H1 (cell line): ENCODE data around the gene PIM1. TPM values are rescaled to one million over a fixed set of nuclear protein-coding genes. Genes with fewer than 3 reads are reported as not detected.

Experiments
- BACH1 ChIP-seq: IDR thresholded peaks from 2 replicates; pipeline ENCODE4 v1.6.1; 2012; ENCODE audit warnings: low read length, improper control_type of control experiment
- BCL11A ChIP-seq, 2 experiments: IDR thresholded peaks; one replicate each; pipeline ENCODE4 v1.6.1; 2011; ENCODE audit warnings: low read depth in 2 of 2, low read length in 2 of 2, mild to moderate bottlenecking in 2 of 2
- CEBPB ChIP-seq: IDR thresholded peaks from 2 replicates; pipeline ENCODE4 v1.6.1; 2012; ENCODE audit warnings: low read depth, low read length
- CTBP2 ChIP-seq: IDR thresholded peaks from 2 replicates; pipeline ENCODE4 v1.7.0; 2011; ENCODE audit warnings: borderline replicate concordance, mild to moderate bottlenecking, moderate library complexity, mixed read lengths, low read length; ENCODE audit not compliant: insufficient read depth, insufficient read length
- GTF2F1 ChIP-seq: IDR thresholded peaks from 2 replicates; pipeline ENCODE4 v1.6.1; 2012; ENCODE audit warnings: low read depth, low read length, improper control_type of control experiment, borderline replicate concordance
- KDM4A ChIP-seq: IDR thresholded peaks from one replicate; pipeline ENCODE4 v1.7.1; 2012; ENCODE audit warnings: low read depth, mild to moderate bottlenecking, moderate library complexity, low read length, inconsistent platforms; ENCODE audit not compliant: severe bottlenecking
- RXRA ChIP-seq: IDR thresholded peaks from 2 replicates; pipeline ENCODE4 v1.6.1; 2011; ENCODE audit warnings: low read depth, mild to moderate bottlenecking, low read length, moderate library complexity; ENCODE audit not compliant: insufficient read depth
- TAF7 ChIP-seq: optimal IDR thresholded peaks from 2 replicates; pipeline ENCODE3; 2011; ENCODE audit warnings: low read depth, mild to moderate bottlenecking, inconsistent platforms, low read length, moderate library complexity, borderline replicate concordance
- TCF12 ChIP-seq: IDR thresholded peaks from 2 replicates; pipeline ENCODE4 v1.6.1; 2011; ENCODE audit warnings: low read depth, mild to moderate bottlenecking, low read length
- polyA plus RNA-seq, 7 experiments: library from polyadenylated mRNA; depleted of rRNA in 3 of 7; stranded (reverse) in 5 of 7; unstranded in 2 of 7; fragments of >200 nt in 5 of 7; fragments of 200-250 nt in 2 of 7; gene quantifications; 1 replicate in 5 of 7; 2 replicates in 1 of 7; 4 replicates in 1 of 7; pipeline versions ENCODE4 v1.2.1 to v1.2.3, GENCODE V29; 2011 to 2013; ENCODE audit warnings: missing spikeins in 2 of 7, mixed read lengths in 2 of 7
- total RNA-seq: library from RNA; stranded (reverse); fragmentation: NEBNext Ultra II Directional; extraction: Animal tissue kit (Norgen Biotek cat#: 25700); gene quantifications from 2 replicates; pipeline ENCODE4 v1.2.1, GENCODE V29; 2021
- TF ChIP-seq, protein P1 (sequence below): IDR thresholded peaks from 2 replicates; pipeline ENCODE4 v1.6.1; 2011; ENCODE audit warnings: low read depth, mild to moderate bottlenecking, low read length; ENCODE audit not compliant: insufficient read depth
- TF ChIP-seq, protein P2 (sequence below): IDR thresholded peaks from 2 replicates; pipeline ENCODE4 v1.6.1; 2012; ENCODE audit warnings: inconsistent platforms

PIM1 gene
- total and polyA plus RNA-seq, 2 of the 8 experiments (the other 6 are each of a cell fraction or from before 2014, with no cell fraction given), result 25.5 to 94.9 TPM

DNA sequence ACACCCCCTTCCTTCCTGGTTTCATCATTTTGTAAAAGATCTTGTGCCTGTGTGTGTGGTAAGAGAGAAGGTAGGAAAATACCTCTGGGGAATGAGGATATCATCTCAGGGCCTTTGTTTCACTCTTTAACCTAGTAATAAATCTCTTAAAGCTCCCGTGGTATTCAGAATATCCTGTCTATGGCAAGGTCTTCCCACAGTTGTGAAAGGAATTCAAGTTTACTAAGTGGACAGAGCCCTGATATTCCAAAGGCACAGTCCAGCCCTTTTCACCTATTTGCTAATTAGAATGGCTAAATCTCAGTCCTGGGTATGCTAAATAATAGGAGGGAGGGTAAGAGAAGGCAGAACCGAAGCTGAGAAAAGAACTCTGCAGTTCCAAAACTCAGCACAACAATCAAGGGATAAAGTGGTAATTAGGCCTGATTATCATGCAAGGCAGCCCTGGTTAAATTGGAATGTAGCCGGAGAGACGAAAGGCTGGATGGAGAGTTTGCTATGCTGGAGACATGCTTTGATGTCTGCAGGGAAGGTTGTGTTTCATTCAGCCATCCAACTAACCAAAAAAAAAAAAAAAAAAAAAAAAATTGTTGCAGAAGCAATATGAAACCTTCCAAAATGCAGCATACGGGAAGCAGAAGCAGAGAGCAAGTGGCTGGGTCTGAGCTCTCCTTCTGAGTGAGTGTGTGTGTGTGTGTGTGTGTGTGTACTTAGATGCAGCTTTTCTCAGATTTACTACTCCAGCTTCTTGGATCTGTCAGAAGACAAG is 28.5 kb upstream of the PIM1 start (continued):
- peak; percentile 79; the same call in 1 of the 2 replicates for TF ChIP-seq TCF12
- no peak for TF ChIP-seq CTBP2
- peak; percentile 98 to 99 for TF ChIP-seq BCL11A (IDR thresholded peaks at IDR 0.05; ENCODE audit: low read depth in 2 of 2, low read length in 2 of 2)
- TF ChIP-seq TAF7, result no peak
- TF ChIP-seq, protein P1, sequence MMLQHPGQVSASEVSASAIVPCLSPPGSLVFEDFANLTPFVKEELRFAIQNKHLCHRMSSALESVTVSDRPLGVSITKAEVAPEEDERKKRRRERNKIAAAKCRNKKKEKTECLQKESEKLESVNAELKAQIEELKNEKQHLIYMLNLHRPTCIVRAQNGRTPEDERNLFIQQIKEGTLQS, result no peak
- TF ChIP-seq RXRA, result no peak
- no peak for TF ChIP-seq BACH1
- no peak; the same call in none of the 2 replicates for TF ChIP-seq CEBPB
- TF ChIP-seq, protein P2, sequence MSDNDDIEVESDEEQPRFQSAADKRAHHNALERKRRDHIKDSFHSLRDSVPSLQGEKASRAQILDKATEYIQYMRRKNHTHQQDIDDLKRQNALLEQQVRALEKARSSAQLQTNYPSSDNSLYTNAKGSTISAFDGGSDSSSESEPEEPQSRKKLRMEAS, result no peak
- no peak for TF ChIP-seq GTF2F1
- TF ChIP-seq KDM4A, result no peak
- TF ChIP-seq, all 59 proteins: peak for 16
